Measurements from ENCODE around the gene LCP2. TPM values are rescaled to one million over a fixed set of nuclear protein-coding genes. Genes with fewer than 3 reads are reported as not detected.
A peak's percentile ranks its signal among the peaks of the same experiment; 100 is the strongest.

Gene LCP2
- total and polyA plus RNA-seq, 12 donors, result 2.7 to 35.1 (median 4.6) TPM

- peak overlapping the region in 4 of 10 donors; percentile 15 to 44 (median 38) for H3K27ac ChIP-seq
- H3K4me1 ChIP-seq, result peaks cover 0 to 28% (median 9%) of the 10 kb centered on the region in 9 donors
- ATAC-seq (peak in 6 of 8 donors; percentile 53 to 72 (median 61)), DNase-seq (no peak)
- 57 to 69% methylated on average over 6 of the region's 6 CpGs for WGBS, 2 donors
- H3K36me3 ChIP-seq, result no peaks in the 10 kb centered on the region
- H3K4me3 ChIP-seq, result no peak overlapping the region
- H3K27me3 ChIP-seq, result peaks cover 0 to 4% (median 0%) of the 10 kb centered on the region in 7 donors
- intact Hi-C loops (cut with DNase I), result loop anchor here in 4 of 10 donors (10.0 kb wide), 3 partner anchors 123 to 413 kb away; no protein-coding TSS in a partner anchor
- no peaks in the 10 kb centered on the region for H3K9me3 ChIP-seq
- no peak for TF ChIP-seq CTCF (IDR thresholded peaks at IDR 0.05)
Observed at GRCh38 chr5:170221327-170221741, 76.2 kb downstream of the LCP2 start.

GRCh38 chr5:170220191-170220590 lies 77.4 kb downstream of the LCP2 start:
- H3K9me3 ChIP-seq, result no peaks in the 10 kb centered on the region
- WGBS, 2 donors, result 74 to 83% methylated on average over 2 of the region's 2 CpGs
- ATAC-seq (no peak), DNase-seq (no peak)
- H3K27ac ChIP-seq, result no peak overlapping the region
- no peak overlapping the region for H3K4me3 ChIP-seq
- TF ChIP-seq CTCF (IDR thresholded peaks at IDR 0.05), result no peak
- intact Hi-C loops (cut with DNase I), result loop anchor here in 4 of 10 donors (10.0 kb wide), 3 partner anchors 125 to 415 kb away; no protein-coding TSS in a partner anchor
- H3K4me1 ChIP-seq, result peaks cover 0 to 24% (median 9%) of the 10 kb centered on the region in 9 donors
- H3K27me3 ChIP-seq, result peaks cover 0 to 4% (median 0%) of the 10 kb centered on the region in 7 donors
- no peaks in the 10 kb centered on the region for H3K36me3 ChIP-seq

DNA sequence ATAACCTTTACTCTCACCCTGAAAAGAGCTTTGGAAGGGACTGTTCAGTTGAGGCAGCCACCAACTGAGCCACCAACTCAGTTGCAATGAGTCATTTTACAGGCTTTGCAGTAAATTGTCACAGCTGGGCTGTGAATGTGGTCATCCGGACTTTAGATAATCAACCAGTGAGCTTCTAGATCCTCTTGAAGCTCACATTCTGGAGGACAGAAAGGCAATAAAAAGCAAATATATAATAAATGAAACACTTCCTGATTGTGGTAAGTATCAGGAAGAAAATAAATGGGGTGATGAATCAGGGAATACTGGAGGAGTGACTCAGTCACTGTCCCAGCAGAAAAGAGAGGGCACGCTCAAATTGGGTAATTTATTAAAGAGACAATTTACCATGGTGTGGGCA lies 78.0 kb downstream of the LCP2 start:
- Histone ChIP-seq H3K27me3 (peaks cover 0 to 4% (median 0%) of the 10 kb centered on the region in 7 donors), H3K4me1 (peaks cover 0 to 24% (median 9%) of the 10 kb centered on the region in 9 donors), H3K4me3 (no peak overlapping the region), H3K27ac (no peak overlapping the region), H3K9me3 (no peaks in the 10 kb centered on the region), H3K36me3 (no peaks in the 10 kb centered on the region)
- no peak for TF ChIP-seq CTCF (IDR thresholded peaks at IDR 0.05)
- DNase-seq, result no peak
- 82 to 83% methylated on average over 2 of the region's 2 CpGs for WGBS, 2 donors
- no peak for ATAC-seq
- intact Hi-C loops (cut with DNase I), result loop anchor here in 4 of 10 donors (10.0 kb wide), 3 partner anchors 125 to 415 kb away; no protein-coding TSS in a partner anchor

DNA sequence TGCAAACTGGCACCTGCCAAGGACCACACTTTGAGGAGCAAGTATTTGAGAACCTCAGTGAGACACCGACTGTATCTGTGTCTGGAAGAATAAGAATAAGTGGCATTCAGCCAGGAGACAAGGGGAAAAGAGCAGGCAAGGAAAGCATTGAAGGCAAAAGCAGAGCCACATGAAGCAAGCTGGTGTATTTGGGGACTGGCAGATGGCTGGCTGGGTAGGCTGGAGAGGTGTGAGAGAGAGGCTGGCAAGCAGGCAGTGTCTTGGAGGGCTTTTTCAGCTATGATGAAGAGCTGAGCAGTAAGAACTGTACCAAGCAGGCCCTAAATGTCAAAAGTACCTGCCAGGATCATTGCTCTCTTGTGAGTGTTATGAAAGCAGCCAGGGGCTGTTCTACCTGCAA lies 78.9 kb downstream of the LCP2 start:
- WGBS, 2 donors, result 53 to 59% methylated on average over 1 of the region's 1 CpG

More for the DNA sequence above, 78.9 kb downstream of the LCP2 start:
- no peak overlapping the region for H3K4me3 ChIP-seq
- H3K9me3 ChIP-seq, result no peaks in the 10 kb centered on the region
- no peak overlapping the region for H3K27ac ChIP-seq
- ATAC-seq (no peak), DNase-seq (no peak)
- intact Hi-C loops (cut with DNase I), result no loop called here
- TF ChIP-seq CTCF (IDR thresholded peaks at IDR 0.05), result no peak
- peaks cover 0 to 4% (median 0%) of the 10 kb centered on the region in 7 donors for H3K27me3 ChIP-seq
- H3K36me3 ChIP-seq, result no peaks in the 10 kb centered on the region
- H3K4me1 ChIP-seq, result peaks cover 0 to 22% (median 9%) of the 10 kb centered on the region in 9 donors
